Colonic mucosa (tissue), 4 donors: ENCODE results near the gene XXYLT1. TPM values are rescaled to one million over a fixed set of nuclear protein-coding genes. Genes with fewer than 3 reads are reported as not detected.

Source experiments
- DNase-seq: peaks from one replicate; pipeline ENCODE4 v3.0.0-alpha.2; 2020
- H3K27ac ChIP-seq: fragments of 200-600 bp; one replicate; pipeline ENCODE4 v1.8.0; 2021
- H3K27me3 ChIP-seq: fragments of 200-600 bp; one replicate; pipeline ENCODE4 v1.8.0; 2021
- H3K36me3 ChIP-seq: fragments of 200-600 bp; one replicate; pipeline ENCODE4 v1.8.0; 2021
- H3K4me1 ChIP-seq: fragments of 200-600 bp; one replicate; pipeline ENCODE4 v1.8.0; 2021; ENCODE audit warnings: mild to moderate bottlenecking
- H3K4me3 ChIP-seq: fragments of 200-600 bp; one replicate; pipeline ENCODE4 v1.8.0; 2021
- H3K9ac ChIP-seq, 2 donors: one replicate each; pipeline ENCODE4 v1.7.0; 2013; ENCODE audit warnings: control low read depth in 2 of 2, low read depth in 2 of 2, low read length in 2 of 2
- H3K9me3 ChIP-seq: fragments of 200-600 bp; one replicate; pipeline ENCODE4 v1.8.0; 2021
- intact Hi-C: fragments of 100-400 bp; cut with DNase I; formaldehyde crosslinking; loops from one replicate; pipeline ENCODE4 v1.14.1; 2022
- total RNA-seq, 2 donors: library from RNA; stranded (reverse); fragmentation: NEBNext Ultra II Directional in 1 of 2; extraction: Animal tissue kit (Norgen Biotek cat#: 25700) in 1 of 2; gene quantifications; one replicate each; pipeline ENCODE4 v1.2.1, GENCODE V29; 2021
- TF ChIP-seq, protein P1 (sequence below): fragments of 200-600 bp; IDR thresholded peaks from one replicate; pipeline ENCODE4 v1.8.0; 2022; ENCODE audit warnings: antibody characterized with exemption, mild to moderate bottlenecking
- donor health status: healthy.
- donor health status: DM: no; HTN: no; CAD: no.
- donor health status: DM: no; HTN: no; CAD: no.

Gene XXYLT1
- total RNA-seq, 2 donors from 2014 or later = 8.3 to 10.9 TPM

DNA sequence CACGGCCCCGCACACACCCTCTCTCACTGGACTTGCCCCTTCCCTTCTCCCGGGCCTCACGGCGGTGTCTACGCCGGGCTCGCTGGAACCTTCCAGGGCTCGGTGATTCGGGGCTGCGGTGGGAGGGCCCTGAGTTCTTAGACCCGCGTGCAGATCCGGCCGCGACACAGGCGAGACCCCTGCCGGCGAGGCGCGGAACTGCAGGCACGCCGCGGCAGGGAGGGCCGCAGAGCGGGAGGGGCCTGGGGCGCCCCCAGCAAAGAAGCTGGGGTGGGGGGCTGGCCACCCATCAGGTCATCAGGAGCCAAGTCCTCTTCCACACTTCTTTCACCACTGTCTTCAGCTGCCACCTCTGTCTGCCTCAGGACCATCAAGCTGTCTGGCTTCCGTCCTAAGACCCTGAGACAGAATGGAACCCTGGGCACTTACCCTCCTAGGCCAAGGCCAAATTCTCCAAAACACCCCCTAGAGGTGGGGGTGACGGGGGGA is 164.5 kb downstream of the XXYLT1 start:
- DNase-seq = peak; percentile 64
- Histone ChIP-seq H3K4me1 (peaks cover 5% of the 10 kb centered on the region), H3K9me3 (no peaks in the 10 kb centered on the region), H3K27me3 (no peaks in the 10 kb centered on the region), H3K36me3 (no peaks in the 10 kb centered on the region), H3K4me3 (no peak overlapping the region), H3K27ac (no peak overlapping the region), H3K9ac (no peak overlapping the region)
- TF ChIP-seq, protein P1, sequence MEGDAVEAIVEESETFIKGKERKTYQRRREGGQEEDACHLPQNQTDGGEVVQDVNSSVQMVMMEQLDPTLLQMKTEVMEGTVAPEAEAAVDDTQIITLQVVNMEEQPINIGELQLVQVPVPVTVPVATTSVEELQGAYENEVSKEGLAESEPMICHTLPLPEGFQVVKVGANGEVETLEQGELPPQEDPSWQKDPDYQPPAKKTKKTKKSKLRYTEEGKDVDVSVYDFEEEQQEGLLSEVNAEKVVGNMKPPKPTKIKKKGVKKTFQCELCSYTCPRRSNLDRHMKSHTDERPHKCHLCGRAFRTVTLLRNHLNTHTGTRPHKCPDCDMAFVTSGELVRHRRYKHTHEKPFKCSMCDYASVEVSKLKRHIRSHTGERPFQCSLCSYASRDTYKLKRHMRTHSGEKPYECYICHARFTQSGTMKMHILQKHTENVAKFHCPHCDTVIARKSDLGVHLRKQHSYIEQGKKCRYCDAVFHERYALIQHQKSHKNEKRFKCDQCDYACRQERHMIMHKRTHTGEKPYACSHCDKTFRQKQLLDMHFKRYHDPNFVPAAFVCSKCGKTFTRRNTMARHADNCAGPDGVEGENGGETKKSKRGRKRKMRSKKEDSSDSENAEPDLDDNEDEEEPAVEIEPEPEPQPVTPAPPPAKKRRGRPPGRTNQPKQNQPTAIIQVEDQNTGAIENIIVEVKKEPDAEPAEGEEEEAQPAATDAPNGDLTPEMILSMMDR = peak; percentile 100
- intact Hi-C loops = loop anchor here (5.0 kb wide), 2 partner anchors 334 to 419 kb away; partner anchors contain the start of gene FAM43A

DNA sequence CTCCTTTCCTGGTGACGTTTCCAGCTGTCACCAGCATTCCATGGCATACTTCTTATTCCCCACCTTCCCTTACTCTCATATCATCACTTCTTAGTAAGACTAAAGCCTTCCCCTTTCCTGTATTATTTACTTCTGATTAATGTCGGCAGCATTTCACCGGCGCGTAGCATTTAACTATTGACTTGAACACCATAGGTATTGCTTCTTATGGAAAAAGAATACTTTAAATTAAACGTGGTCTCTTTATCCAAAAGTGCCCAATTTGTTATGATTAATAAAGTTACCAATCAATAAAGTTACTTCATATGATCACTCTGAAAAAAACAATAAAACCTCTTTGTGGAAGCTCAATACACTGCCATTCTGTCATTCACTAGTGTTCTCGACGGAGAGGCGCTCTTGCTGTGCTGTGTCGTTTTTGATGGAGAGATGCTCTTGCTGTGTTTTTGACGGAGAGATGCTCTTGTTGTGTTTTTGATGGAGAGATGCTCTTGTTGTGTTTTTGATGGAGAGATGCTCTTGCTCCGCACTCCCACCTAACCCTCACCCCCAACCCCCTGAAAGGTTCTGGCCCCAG is 165.0 kb downstream of the XXYLT1 start:
- Histone ChIP-seq H3K4me1 (peaks cover 5% of the 10 kb centered on the region), H3K9ac (no peak overlapping the region)

DNA sequence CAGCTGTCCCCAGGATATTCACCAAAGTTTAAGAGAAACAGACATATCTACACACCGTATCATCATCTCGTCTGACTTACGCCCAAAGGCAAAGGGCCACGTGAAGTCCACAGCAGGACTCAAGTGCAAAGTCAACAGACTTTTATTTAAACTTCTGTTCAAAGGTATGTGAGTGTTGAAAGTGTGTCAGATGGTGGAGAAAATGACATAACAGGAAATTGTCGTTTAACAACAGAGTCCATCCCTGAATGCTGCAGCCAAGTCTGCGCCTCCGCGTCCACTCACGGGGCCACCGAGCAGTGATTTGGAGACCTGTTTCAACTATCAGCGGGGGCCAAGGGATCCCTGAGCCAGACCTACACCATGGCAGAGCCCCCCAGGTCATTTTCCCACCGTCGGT is 165.6 kb downstream of the XXYLT1 start:
- no peaks in the 10 kb centered on the region for H3K27me3 ChIP-seq
- H3K4me1 ChIP-seq = peaks cover 5% of the 10 kb centered on the region
- no peak overlapping the region for H3K9ac ChIP-seq
- peak; percentile 46 for DNase-seq
- no peaks in the 10 kb centered on the region for H3K36me3 ChIP-seq
- no peaks in the 10 kb centered on the region for H3K9me3 ChIP-seq
- no peak overlapping the region for H3K27ac ChIP-seq
- intact Hi-C loops = loop anchor here (5.0 kb wide), 2 partner anchors 333 to 418 kb away; partner anchors contain the start of gene FAM43A
- no peak overlapping the region for H3K4me3 ChIP-seq
- TF ChIP-seq, protein P1 = no peak

More for the DNA sequence above, 165.0 kb downstream of the XXYLT1 start:
- Histone ChIP-seq H3K27ac (no peak overlapping the region), H3K4me3 (no peak overlapping the region), H3K27me3 (no peaks in the 10 kb centered on the region), H3K9me3 (no peaks in the 10 kb centered on the region), H3K36me3 (no peaks in the 10 kb centered on the region)
- intact Hi-C loops = loop anchor here (5.0 kb wide), 2 partner anchors 334 to 419 kb away; partner anchors contain the start of gene FAM43A
- TF ChIP-seq, protein P1 = no peak
- no peak for DNase-seq

DNA sequence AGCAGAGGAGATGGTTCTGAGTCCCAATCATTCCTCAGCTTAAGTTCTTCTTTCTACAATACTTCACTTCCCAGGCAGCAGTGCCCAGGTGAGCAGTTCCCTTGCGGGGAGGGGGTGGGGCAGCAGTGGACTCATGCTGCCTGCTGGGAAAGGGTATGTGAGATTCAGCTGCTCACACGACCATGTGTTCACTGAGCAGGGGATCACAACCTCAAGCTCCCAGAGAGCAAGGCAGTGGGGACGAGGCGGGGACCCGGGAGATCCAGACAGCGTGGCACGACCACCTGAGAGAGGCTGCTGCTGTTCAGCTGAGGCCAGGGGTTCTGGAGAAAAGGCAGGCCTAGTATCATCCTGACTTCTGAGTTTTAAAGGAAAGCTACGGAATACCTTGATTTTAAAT is 166.6 kb downstream of the XXYLT1 start:
- no peak overlapping the region for H3K27ac ChIP-seq
- TF ChIP-seq, protein P1 = no peak
- H3K9me3 ChIP-seq = no peaks in the 10 kb centered on the region
- no peak overlapping the region for H3K9ac ChIP-seq
- no peaks in the 10 kb centered on the region for H3K27me3 ChIP-seq
- no peak for DNase-seq
- H3K4me3 ChIP-seq = no peak overlapping the region
- no peaks in the 10 kb centered on the region for H3K36me3 ChIP-seq
- intact Hi-C loops = no loop called here
- peaks cover 5% of the 10 kb centered on the region for H3K4me1 ChIP-seq

DNA sequence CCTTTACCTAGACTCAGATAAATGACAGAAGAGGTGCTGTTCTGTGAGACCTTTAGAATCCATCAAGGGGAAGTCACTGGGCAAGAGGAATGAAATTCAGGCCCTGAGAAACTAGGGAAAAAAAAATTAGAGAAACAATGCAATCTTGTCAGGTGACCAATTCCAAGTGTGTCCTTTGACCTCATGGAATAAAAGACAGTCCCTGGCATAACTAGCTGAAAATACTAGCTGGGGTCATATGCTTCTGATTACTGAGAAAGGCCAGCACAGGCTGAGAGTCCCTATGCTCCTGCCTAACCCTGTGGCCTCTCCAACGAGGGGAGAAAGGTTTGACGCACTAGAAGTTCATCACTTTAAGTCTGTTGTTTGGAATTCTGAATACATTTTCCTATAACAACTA is 167.3 kb downstream of the XXYLT1 start:
- no peak overlapping the region for H3K9ac ChIP-seq
- TF ChIP-seq, protein P1 = no peak
- no peak overlapping the region for H3K4me3 ChIP-seq
- no peaks in the 10 kb centered on the region for H3K36me3 ChIP-seq
- no peaks in the 10 kb centered on the region for H3K27me3 ChIP-seq
- no peak for DNase-seq
- peaks cover 5% of the 10 kb centered on the region for H3K4me1 ChIP-seq
- no peaks in the 10 kb centered on the region for H3K9me3 ChIP-seq
- no peak overlapping the region for H3K27ac ChIP-seq
- intact Hi-C loops = no loop called here
